ENCODE results near the gene PLAGL2.

PLAGL2 gene

DNA sequence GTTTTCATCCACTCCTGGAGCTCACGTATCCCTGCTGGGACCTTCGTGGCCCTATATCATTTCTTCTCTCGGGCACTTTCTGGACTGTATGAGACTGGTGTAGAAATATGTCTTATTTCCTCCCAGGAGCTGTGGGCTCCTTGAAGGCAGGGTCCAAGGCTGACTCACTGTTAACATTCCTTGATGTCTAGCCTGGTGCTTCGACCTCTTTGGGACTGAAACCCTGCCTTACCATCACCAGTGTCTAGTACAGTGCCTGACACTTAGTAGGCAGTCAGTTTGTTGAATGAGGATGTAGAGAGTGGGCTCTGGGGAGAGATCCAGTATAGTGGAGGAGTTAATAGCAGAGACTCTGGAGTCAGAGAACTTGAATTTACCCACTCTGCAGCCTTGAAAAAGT is 23.7 kb upstream of the PLAGL2 start:
- DNase-seq: no peak

DNA sequence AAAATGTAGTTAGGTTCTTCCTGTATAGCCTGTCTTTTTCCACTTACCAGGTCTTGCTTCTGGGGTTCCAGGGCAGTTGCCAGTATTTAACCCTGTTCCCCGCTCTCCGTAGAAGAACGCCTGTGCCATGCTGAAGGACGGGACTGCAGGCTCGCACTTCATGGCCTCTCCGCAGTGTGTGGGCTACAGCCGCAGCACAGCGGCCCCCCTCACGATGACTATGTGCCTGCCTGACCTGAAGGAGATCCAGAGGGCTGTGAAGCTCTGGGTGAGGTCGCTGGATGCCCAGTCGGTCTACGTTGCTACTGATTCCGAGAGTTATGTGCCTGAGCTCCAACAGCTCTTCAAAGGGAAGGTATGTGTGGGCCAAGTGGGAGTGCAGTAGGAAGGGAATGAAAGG is 23.2 kb upstream of the PLAGL2 start:
- DNase-seq: no peak

DNA sequence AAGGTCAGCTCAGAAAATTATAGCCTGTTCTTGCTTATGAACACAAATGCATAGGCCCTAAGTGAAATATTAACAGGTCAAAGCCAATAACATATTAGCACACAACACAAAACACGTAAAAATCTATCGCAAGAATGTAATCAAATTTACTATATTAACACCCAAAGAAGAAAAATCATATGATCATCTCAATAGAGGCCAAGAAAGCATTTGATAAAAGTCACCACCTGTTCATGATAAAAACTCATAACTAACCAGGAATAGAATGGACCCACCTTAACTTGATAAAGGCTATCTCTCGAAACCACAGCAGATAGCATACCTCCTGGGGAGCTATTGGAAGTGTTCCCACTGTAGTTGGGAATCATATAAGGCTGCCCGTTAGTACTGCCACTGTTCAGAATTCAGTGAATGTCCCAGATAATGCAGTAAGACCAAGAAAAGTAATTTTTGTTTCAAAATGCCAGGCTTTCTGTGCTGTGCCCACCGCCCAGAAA is 21.8 kb upstream of the PLAGL2 start:
- no peak for DNase-seq

DNA sequence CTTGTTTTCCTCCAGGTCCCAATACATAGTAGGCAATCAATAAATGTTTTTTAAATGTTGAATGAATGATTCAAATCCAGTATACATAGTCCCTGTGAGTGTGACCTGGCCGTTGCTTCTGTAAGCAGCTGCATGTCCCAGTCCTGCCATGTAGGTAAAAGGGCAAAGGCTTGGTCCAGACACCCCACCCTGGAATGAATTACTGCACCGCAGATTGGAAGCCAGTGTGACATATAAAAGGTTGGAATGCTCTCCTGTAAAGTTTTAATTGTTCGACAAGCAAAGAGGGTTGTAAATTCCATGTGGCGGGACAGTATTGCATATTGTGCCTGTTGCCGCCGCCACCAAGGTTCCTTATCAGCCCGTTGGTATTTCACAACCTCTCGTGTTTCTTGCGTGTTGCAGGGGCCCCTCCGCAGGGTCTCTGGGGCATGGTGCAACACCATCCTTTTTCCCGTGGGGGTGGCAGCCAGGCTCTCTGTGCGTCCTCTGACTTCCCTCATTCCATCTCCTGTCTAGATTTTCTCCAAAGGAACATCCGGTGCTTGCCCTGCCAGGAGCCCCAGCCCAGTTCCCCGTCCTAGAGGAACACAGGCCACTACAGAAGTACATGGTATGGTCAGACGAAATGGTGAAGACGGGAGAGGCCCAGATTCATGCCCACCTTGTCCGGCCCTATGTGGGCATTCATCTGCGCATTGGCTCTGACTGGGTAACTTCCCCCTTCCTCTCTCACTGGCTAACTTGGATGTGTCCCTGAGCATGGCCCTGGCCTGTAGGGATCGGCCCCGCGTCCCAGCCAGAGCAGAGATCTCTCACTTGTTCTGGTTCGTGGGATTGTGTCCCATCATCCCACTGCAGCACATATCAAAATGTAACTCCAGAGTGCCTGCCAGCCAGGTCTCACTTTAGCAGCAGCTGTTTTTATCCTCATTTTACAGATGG is 20.5 kb upstream of the PLAGL2 start:
- DNase-seq: no peak

DNA sequence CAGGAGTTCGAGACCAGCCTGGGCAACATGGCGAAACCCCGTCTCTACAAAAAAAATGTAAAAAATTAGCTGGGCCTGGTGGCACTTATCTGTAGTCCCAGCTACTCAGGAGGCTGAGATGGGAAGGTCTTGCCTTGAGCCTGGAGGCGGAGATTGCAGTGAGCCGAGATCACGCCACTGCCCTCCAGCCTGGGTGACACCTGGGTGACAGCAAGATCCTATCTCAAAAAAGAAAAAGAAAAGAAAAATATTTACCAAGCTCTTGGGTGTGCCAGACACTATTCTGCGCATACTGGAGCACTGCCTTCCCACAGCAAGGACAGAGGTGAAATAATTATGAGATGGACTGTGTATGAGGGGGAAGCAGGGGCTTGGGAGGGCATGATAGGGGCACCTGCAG is 19.8 kb upstream of the PLAGL2 start:
- no peak for DNase-seq

DNA sequence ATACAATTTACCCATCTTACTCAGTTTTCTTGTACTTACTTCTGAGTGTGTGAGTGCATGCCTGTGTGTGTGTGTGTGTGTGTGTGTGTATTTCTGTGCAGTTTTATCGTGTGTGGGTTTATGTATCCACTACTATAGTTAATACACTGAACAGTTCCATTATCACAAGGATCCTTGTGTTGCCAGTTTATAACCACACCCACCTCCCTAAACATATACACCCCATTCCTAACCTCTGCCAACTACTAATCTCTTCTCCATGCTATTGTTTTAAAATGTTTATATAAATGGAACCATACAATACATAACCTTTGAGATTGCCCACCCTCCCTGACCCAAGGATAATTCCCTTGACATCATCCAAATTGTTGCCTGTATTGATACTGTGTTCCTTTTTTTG is 18.8 kb upstream of the PLAGL2 start:
- no peak for DNase-seq

DNA sequence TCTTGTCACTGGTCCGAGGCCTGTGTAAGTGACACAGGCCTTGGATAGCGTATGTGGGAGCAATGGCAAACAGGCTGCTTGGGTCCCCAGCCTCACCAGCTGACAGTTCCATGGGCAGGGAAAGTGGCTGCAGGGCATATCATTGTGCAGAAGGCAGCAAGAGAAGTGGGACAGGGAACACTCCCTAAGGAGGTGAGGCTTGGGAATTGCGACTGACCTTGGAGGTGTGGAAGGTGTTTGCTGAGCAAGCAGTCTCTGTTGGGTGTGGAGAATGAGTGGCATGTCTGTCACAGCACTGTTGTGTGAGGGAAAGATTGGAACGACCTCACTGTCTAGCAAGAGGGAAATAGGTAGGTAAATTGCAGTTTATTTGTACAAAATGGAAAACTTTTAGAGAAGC is 16.9 kb upstream of the PLAGL2 start:
- DNase-seq: no peak

DNA sequence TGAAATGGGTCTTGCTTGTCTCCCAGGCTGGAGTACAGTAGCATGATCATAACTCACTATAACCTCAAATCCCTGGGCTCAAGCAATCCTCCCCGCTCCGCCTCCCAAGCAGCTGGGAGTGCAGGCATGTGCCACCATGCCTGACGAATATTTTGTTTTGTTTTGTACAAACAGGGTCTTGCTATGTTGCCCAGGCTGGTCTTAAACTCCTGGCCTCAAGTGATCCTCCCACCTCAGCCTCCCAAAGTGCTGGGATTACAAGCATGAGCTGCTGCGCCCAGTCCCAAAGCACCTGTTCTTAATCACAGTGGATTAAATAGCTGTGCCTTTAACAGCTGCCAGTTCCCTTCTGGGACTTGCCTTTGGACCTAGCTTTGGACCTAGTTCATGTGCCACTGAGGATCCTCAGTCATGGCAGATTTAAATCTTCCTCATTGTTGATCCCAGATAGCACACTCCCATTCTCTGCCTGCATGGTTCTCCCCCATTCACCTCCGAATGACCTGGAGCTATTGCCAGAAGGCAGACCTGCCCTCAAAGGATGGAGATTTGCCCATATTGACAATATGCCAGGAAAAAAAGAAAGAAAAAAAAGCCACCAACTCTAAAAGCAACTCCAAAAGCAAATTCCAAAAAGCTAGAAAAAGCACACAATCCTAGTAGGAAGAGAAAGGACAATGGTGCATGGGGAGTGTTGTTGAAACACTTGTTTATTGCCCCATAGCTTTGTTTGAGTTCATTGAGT is 10.8 kb upstream of the PLAGL2 start:
- no peak for DNase-seq

DNA sequence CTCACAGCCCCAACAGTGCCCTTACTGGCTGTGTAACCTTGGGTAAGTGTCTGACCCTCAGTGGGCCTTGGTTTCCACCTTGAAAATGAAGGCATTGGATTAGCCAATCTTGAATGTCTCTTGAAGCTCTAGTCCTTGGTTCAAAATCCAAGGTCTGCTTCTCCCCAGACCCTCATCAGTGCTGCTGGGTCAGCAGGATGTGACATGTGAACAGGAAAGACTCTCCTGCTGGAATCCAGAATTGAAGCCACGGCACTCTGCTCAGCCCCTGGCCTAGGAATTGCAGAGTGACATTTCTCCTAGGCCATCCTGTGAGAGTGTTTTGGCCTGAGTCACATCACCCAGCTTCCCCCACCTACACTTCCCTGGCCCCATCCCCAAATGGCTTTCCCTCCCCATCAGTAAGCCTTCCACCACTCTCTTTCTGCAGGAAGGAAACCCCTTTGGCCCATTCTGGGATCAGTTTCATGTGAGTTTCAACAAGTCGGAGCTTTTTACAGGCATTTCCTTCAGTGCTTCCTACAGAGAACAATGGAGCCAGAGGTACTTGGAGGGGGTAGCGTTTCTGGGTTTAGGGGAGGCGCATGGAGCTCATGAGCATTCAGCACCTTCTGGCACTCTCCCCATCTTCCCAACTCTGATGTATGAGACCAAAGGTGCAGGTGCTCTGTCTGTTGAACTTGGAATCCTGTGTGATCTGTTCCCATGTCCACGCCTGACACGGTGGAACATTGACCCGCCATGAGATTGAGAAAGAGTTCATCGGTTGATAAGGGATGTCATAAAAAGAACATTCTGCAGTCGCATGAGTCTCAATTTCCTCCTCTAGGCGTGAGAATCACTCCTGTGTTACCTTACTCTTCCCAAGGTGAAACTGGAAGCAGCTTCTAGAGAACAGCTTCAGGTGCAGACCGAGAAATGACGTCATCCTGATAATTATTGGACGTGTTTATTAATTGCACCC is 8.9 kb upstream of the PLAGL2 start:
- no peak for DNase-seq

DNA sequence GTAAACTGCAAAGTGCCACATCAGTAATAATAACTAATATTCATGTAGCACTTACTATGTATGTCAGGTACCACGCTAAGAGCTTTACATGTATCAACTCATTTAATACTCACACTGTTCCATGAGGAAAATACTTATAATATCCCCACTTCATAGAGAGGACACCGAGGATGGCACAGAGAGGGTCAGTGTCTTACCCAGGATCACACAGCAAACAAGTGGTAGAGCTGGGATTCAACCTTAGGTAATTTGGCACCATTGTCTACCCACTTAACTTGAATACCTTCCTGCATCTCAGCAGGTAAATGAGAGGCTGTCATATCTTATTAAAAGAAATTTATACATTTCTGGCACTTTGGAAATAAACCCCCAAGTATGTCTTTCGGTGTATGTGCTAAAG is 8.2 kb upstream of the PLAGL2 start:
- DNase-seq: no peak

DNA sequence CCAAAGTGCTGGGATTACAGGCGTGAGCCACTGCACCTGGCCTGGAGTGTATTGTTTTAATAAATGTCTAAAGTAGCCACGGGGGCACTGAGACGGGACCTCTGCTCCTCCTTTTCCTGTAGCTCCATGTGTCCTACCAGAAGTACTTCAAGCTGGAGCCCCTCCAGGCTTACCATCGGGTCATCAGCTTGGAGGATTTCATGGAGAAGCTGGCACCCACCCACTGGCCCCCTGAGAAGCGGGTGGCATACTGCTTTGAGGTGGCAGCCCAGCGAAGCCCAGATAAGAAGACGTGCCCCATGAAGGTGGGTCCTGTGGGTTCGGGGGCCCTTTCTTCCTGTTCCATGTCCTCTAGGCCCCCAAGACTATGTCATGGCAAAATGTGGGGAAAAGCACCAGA is 7.6 kb upstream of the PLAGL2 start:
- DNase-seq: no peak

DNA sequence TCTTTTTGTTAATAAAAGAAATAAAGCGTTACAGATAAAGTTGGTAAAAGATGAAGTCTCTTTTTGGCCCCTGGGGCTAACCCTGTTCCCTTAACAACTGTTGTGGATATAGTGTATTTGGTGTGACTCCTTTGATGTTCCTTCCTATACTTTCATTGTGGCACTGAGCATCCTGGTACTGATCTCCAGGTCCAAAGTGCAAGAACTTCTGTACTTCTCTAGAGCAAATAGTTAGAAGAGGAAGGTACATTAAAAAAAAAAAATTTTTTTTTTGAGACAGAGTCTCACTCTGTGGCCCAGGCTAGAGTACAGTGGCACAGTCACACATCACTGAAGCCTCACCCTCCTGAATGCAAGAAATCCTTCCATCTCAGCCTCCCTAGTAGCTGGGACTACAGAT is 6.3 kb upstream of the PLAGL2 start:
- no peak for DNase-seq

DNA sequence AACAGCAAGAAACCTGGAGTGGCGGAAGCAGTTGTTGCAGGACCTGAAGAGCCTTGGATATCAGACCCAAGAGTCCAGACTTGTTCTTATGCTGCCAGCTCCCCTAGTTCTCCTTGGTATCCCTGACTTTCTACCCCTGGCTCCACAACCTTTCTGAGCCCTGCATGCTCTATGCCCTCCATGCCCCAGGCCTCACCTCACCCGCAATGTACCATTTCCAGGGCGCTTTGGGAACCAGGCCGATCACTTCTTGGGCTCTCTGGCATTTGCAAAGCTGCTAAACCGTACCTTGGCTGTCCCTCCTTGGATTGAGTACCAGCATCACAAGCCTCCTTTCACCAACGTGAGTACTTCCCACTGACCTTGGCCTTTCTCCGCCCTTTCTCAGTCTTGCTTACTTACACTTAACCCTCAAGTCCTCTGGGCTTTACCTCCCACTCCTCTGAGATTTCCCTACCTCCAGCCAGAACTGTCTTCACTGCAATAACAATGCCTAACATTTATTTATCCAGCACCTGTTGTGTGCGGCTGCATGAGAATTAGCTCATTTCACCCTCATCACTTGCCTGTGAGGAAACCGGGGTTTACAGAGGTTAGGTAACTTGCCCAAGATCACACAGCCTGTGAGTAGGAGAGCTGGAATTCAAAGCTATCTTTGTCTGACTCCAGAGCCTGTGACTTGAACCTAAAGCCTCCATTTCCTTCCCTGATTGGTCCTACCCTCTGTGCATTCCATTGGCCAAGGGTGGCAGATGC is 2.5 kb upstream of the PLAGL2 start:
- DNase-seq: no peak

DNA sequence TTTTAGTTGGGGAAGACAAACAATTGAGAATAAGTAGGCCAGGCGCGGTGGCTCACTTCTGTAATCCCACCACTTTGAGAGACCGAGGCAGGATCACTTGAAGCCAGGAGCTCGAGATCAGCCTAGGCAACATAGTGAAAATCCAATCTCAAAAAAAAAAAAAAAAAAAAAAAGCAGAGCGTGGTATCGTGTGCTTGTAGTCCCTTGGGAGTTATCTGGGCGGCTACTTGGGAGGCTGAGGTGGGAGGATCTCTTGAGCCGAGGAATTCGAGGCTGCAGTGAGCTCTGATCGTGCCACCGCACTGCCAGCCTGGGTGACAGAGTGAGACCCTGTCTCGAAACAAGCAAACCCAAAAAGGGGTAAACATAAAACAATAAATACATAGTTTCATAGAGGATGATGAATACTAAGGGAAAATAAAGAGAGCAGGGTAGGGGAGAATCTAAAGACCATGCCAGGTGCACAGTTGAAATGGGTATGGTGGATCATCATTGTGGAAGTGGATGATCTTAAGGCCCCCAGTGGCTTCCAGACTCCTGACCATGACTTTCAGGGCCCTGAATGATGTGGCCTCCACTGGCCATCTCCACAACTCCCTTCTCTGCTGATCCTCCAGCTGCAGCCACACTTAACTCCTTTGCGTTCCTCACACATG is 1.1 kb upstream of the PLAGL2 start:
- DNase-seq: no peak

DNA sequence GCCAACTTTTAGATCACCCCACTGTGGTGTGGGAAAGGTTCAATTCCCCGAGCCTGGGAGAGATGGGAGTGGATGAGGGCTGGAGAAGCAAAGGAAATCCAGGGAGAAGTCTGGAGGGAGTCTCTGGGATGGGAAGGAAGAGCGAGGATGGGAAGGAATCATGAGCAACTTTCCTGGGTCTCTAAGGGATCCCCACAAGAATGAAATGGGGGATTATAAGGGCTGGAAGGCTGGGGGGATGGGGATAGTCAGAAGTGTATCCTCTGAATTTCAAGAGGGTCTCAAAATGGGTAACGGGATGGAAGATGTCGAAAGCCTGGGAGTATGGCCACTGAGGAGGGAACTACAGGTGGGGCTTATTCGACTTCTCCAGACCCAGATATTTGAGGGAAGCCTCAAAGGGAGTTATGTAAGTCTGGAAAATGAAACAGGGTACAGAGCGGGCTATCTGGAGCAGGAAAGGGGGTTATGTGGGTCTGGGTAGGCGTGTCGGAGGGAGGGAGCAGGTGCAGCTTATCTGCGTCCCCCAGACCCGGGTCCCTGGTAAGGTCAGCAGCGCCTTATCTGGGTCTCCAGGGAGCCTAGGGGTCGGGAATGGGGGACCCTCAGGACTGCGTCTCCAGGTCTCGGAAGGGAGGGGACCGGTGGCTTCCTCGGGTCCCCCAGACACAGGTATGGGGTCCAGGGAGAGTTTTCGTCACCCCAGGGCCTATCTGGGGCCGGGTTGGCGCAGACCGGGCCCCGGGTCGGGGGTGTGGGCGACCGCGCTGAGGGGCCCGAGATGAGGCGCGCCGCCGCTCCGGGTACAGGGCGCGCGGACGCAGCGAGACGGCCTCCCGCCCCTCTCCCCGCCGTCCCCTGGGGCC is 550 bp downstream of the PLAGL2 start:
- DNase-seq: no peak

DNA sequence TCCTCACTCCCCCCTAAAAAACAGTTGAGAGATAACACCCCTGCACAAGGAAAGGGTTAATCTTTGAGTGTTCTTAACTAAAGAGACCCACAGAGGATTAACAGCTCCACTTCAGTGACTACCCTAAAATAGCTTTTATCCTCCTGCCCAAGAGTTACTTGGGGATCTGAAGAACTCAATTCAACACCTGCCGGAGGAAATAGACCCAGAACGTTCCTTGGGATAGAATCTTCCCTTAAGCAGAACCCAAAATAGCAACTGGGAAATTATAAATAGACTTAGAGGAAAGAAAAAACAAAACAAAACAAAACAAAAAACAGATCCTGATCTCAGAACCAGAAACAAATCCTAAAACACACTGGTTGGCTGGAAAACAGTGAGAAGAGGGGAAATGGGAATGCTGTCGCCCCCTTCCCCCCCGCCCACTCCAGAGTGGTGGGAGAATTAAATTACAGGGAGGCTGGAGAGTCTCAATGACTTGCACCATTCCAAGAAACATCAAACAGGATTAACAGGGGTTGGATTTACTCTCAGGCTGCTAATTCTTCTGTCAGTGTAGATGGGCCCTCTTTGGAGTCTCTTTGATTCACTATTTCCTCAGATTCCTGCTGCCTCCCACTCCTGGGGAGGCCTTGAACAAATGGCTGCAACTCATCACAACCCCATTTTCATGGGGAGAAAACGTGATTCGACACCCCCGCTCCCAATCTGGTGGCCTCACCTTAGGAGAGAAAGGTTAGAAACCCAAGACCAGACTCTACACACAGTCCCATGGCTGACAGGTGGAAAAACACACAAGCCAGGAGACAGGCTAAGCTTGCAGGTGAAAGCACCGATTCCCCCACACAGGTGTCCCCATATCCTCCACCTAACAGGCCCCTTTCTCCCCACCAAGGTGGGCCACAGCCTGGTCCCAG is 1.4 kb downstream of the PLAGL2 start:
- DNase-seq: no peak

DNA sequence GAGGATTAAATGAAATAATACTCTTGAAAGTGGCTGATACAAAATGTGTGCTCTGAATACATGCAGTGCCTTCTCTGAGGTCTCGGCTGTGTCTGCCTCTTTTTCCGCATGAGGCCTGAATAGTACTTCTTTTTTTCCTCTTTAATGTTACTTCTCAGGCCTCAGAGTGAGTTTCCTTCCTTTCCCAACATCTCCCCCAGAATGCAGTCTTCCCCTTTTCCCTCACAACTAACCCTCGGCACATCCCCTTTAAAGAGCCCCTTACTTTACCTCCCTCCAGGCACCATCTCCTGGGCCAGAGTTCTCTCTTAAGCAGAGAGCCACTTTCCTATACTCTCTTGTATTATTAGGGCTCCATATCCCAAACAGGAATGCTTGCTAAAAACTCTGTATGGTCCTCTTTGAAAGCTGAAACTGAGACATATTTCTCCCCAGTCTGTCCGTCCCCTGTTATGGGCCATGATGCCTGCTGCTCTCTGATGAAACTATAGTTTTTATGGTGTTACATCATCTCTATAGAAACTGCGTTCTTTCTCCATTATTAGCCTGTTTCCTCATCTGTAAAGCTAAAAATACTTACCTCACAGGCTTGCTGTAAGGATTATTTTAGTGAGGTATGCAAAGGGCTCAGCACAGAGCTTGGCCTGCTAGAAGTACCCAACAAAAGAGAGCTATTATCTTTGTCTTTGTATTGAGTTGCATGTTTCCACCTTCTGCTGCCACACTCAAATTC is 2.3 kb downstream of the PLAGL2 start:
- no peak for DNase-seq

DNA sequence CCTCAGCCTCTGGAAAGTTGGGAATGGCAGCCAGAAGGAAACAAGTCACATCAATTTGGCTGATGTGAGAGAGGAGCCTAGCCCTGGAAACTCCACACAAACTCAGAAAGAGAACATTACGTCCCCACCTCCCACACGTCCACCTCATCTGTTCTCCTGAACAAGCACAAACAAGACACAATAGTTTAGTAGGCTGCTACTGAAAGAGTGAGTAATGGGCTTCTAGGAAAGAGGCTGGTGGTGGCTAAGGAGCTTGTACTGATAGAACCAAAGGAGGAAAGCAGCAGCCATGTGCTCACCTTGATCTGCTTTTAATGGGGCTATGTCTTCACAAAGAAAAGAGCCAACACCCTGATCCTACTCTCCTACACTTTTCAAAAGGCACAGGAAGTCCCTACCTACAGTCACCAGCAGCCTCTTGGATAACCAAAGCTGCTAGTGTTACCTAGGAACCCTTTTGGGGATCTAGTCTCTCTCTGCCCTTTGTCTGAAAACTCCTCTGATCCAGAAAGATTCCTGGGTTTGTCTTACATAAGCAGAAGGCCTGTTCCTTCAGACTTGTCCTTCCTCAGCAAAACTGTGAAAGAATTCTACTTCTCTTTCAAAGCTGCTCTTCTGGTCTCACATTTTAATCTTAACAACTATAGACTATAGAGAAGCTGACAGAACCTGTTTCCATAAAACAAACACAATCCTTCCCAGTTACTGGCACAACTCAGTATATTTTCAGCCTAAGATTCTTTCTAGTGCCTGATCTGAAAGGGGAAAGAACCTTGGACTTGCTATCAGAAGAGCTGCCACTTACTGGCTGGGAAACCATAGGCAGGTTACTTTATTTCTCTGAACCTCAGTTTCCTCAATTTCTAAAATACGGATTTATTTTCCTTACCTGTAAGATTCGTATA is 3.1 kb downstream of the PLAGL2 start:
- no peak for DNase-seq

Measured in activated naive CD4-positive, alpha-beta T cell (primary cell).